Natural killer cell (primary cell): Measurements from ENCODE around the gene STK16. TPM values are rescaled to one million over a fixed set of nuclear protein-coding genes. Genes with fewer than 3 reads are reported as not detected.

Experiments used
- ATAC-seq, 3 donors: fragments of 150-1000 bp in 2 of 3; fragments of 200-7000 bp in 1 of 3; cut with Tn5 transposase; 1 replicate in 1 of 3; 2 replicates in 2 of 3; pipeline ENCODE4 v1.10.0; 2021; ENCODE audit warnings: mild to moderate bottlenecking in 2 of 3, moderate library complexity in 2 of 3
- DNase-seq, 2 donors: peaks; one replicate each; pipeline versions ENCODE4 v3.0.0 to v3.0.0-alpha.2; 2013 to 2021; ENCODE audit warnings: mixed read lengths in 1 of 2
- H3K27ac ChIP-seq: one replicate; pipeline ENCODE4 v1.5.1; 2013; ENCODE audit warnings: mild to moderate bottlenecking, low read length
- H3K27me3 ChIP-seq: one replicate; pipeline ENCODE4 v1.6.1; 2013; ENCODE audit warnings: low read length; ENCODE audit not compliant: control insufficient read depth, insufficient read depth
- H3K36me3 ChIP-seq: one replicate; pipeline ENCODE4 v1.6.1; 2013; ENCODE audit warnings: low read length; ENCODE audit not compliant: control insufficient read depth, insufficient read depth
- H3K4me1 ChIP-seq: one replicate; pipeline ENCODE4 v1.6.1; 2013; ENCODE audit warnings: low read length; ENCODE audit not compliant: control insufficient read depth, insufficient read depth
- H3K4me3 ChIP-seq: one replicate; pipeline ENCODE4 v1.5.1; 2013; ENCODE audit warnings: low read length
- H3K9me3 ChIP-seq: one replicate; pipeline ENCODE4 v1.6.1; 2013; ENCODE audit warnings: low read length; ENCODE audit not compliant: control insufficient read depth, insufficient read depth
- H3K27ac Mint-ChIP-seq, 2 donors: one replicate each; pipeline ENCODE4 v1.8.0; 2022; ENCODE audit warnings: mild to moderate bottlenecking in 2 of 2, mixed read lengths in 2 of 2, moderate library complexity in 1 of 2
- H3K27me3 Mint-ChIP-seq, 2 donors: one replicate each; pipeline ENCODE4 v1.8.0; 2022; ENCODE audit warnings: low read depth in 2 of 2, mixed read lengths in 2 of 2
- H3K36me3 Mint-ChIP-seq: one replicate; pipeline ENCODE4 v1.8.0; 2022; ENCODE audit warnings: mixed read lengths
- H3K4me1 Mint-ChIP-seq, 2 donors: one replicate each; pipeline ENCODE4 v1.8.0; 2022; ENCODE audit warnings: mixed read lengths in 2 of 2
- H3K4me3 Mint-ChIP-seq: one replicate; pipeline ENCODE4 v1.8.0; 2022; ENCODE audit warnings: mild to moderate bottlenecking, moderate library complexity, mixed read lengths
- H3K9me3 Mint-ChIP-seq, 2 donors: one replicate each; pipeline ENCODE4 v1.8.0; 2022; ENCODE audit warnings: mixed read lengths in 2 of 2
- CTCF ChIP-seq: fragments of 200-600 bp; IDR thresholded peaks from one replicate; pipeline ENCODE4 v1.8.0; 2022; ENCODE audit warnings: antibody characterized with exemption
- WGBS: methylation state at CpG from one replicate; pipeline ENCODE4 v1.1.7; 2013; ENCODE audit warnings: missing lambda C conversion rate; ENCODE audit not compliant: insufficient coverage; 5-methylcytosine and 5-hydroxymethylcytosine counted together
- intact Hi-C: fragments of 100-400 bp; cut with micrococcal nuclease; formaldehyde crosslinking; loops from one replicate; pipeline ENCODE4 v1.14.2; 2022
- total RNA-seq, 4 donors: library from RNA; stranded (reverse); fragments of 120-200 nt in 1 of 4; gene quantifications; one replicate each; pipeline versions ENCODE4 v1.2.3 to v1.2.4, GENCODE V29; 2013 to 2022

STK16 gene
- total RNA-seq, 3 donors from 2014 or later (not counting 1 experiment from before 2014, with no cell fraction given) = 28.7 to 32.5 (median 32.4) TPM

DNA sequence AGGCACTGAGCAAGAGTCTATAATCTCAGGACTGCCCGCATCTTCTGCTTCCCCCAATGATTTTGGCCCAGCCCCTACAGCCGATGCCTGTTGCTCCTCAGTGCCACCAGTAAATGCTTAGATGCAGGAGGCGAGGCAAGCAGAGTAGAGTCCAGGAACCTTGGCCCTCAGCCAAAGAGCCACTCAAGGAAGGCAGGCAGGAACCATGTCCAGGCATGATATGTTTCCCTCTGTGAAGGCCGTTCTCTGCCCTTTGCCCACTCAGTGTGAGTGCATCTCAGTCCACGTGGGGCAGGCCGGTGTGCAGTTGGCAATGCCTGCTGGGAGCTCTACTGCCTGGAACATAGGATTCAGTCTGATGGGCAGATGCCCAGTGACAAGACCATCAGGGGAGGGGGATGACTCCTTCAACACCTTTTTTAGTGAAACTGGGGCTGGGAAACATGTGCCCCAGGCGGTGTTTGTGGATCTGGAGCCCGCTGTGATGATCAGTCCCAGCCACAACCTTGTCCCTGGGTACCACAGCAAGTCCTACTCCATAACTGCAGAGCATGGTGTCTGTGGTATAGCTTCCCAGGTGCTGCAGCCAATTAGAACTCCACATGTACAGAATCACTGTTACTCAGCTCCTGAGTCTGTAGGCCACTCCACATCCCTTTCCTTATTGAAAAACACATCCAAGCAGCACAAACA lies 24.2 kb downstream of the STK16 start:
- Histone ChIP-seq H3K9me3 (no peaks in the 10 kb centered on the region), H3K4me1 (no peaks in the 10 kb centered on the region), H3K27ac (no peak overlapping the region), H3K4me3 (no peak overlapping the region), H3K36me3 (no peaks in the 10 kb centered on the region), H3K27me3 (no peaks in the 10 kb centered on the region)
- Mint-ChIP-seq H3K4me3 (no peak overlapping the region), H3K4me1 (no peaks in the 10 kb centered on the region), H3K27me3 (peaks cover 0 to 5% of the 10 kb centered on the region in 2 donors), H3K27ac (no peak overlapping the region), H3K9me3 (no peaks in the 10 kb centered on the region), H3K36me3 (no peaks in the 10 kb centered on the region)
- no peak for TF ChIP-seq CTCF
- no peak for ATAC-seq
- 89% methylated on average over 8 of the region's 8 CpGs for WGBS
- DNase-seq = no peak
- intact Hi-C loops = no loop called here

GRCh38 chr2:219270055-219270372 lies 24.7 kb downstream of the STK16 start:
- Mint-ChIP-seq H3K4me1 (no peaks in the 10 kb centered on the region), H3K9me3 (no peaks in the 10 kb centered on the region), H3K27ac (no peak overlapping the region), H3K4me3 (no peak overlapping the region), H3K27me3 (peaks cover 0 to 5% of the 10 kb centered on the region in 2 donors), H3K36me3 (no peaks in the 10 kb centered on the region)
- TF ChIP-seq CTCF = no peak
- H3K36me3 ChIP-seq = no peaks in the 10 kb centered on the region
- intact Hi-C loops = no loop called here
- no peaks in the 10 kb centered on the region for H3K4me1 ChIP-seq
- H3K27me3 ChIP-seq = no peaks in the 10 kb centered on the region
- ATAC-seq (no peak), DNase-seq (no peak)
- no peak overlapping the region for H3K27ac ChIP-seq
- WGBS = 91% methylated on average over 5 of the region's 5 CpGs
- no peaks in the 10 kb centered on the region for H3K9me3 ChIP-seq
- H3K4me3 ChIP-seq = no peak overlapping the region

- Mint-ChIP-seq H3K36me3 (no peaks in the 10 kb centered on the region), H3K4me3 (no peak overlapping the region), H3K27me3 (peaks cover 0 to 5% of the 10 kb centered on the region in 2 donors), H3K27ac (no peak overlapping the region), H3K9me3 (no peaks in the 10 kb centered on the region), H3K4me1 (no peaks in the 10 kb centered on the region)
- no peak for ATAC-seq
- WGBS = 96% methylated on average over 2 of the region's 2 CpGs
- Histone ChIP-seq H3K4me3 (no peak overlapping the region), H3K36me3 (no peaks in the 10 kb centered on the region), H3K9me3 (no peaks in the 10 kb centered on the region), H3K27ac (no peak overlapping the region), H3K27me3 (no peaks in the 10 kb centered on the region), H3K4me1 (no peaks in the 10 kb centered on the region)
- no peak for TF ChIP-seq CTCF
- no peak for DNase-seq
- intact Hi-C loops = no loop called here
These were observed 25.7 kb downstream of the STK16 start for GRCh38 chr2:219271021-219271420.

DNA sequence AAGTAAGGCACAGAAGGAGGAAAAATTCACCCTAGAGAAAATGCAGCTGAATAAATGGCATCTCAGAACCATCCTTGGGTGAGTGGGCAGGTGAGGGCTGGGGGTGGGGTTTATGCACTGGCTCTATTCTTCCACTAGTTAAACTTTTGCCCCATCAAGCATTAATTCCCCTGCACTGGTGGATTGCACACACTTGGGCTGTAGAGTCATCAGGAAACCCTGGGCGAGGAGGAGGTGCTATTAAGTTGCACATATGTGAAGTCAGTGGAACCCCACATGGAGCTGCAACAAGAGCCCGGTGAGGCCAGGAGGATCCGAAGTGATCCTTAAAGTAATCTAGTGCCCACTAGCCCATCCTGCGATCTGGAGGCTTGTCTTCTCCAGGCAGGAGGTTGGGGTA lies 27.1 kb downstream of the STK16 start:
- DNase-seq (no peak), ATAC-seq (no peak)
- 89% methylated on average over 4 of the region's 4 CpGs for WGBS
- H3K4me1 Mint-ChIP-seq = peaks cover 2 to 3% of the 10 kb centered on the region in 2 donors
- H3K4me3 Mint-ChIP-seq = no peak overlapping the region
- no peaks in the 10 kb centered on the region for H3K36me3 Mint-ChIP-seq
- Histone ChIP-seq H3K27ac (no peak overlapping the region), H3K36me3 (no peaks in the 10 kb centered on the region), H3K9me3 (no peaks in the 10 kb centered on the region), H3K4me3 (no peak overlapping the region), H3K4me1 (peaks cover under 1% of the 10 kb centered on the region), H3K27me3 (no peaks in the 10 kb centered on the region)
- peaks cover 0 to 5% of the 10 kb centered on the region in 2 donors for H3K27me3 Mint-ChIP-seq
- no peak for TF ChIP-seq CTCF
- H3K27ac Mint-ChIP-seq = no peak overlapping the region
- H3K9me3 Mint-ChIP-seq = no peaks in the 10 kb centered on the region
- intact Hi-C loops = no loop called here
